ENCODE measurements around the gene THADA.

Gene THADA

GRCh38 chr2:43228321-43228751 is 367.5 kb downstream of the THADA start:
- peak overlapping the region; percentile 97 for H3K27ac ChIP-seq (ENCODE audit: poor library complexity, severe bottlenecking)
- H3K36me3 ChIP-seq (ENCODE audit: low read depth) = peaks cover 26% of the 10 kb centered on the region
- H3K27me3 ChIP-seq (ENCODE audit: insufficient read depth, poor library complexity, severe bottlenecking) = no peaks in the 10 kb centered on the region
- no peak for TF ChIP-seq CTCF (IDR thresholded peaks at IDR 0.05; ENCODE audit: poor library complexity, severe bottlenecking)
- DNase-seq (ENCODE audit: low spot score) (no peak), ATAC-seq (ENCODE audit: low read depth) (no peak)
- no peak overlapping the region for H3K4me3 ChIP-seq (ENCODE audit: severe bottlenecking)
- no peaks in the 10 kb centered on the region for H3K9me3 ChIP-seq (ENCODE audit: severe bottlenecking)
- H3K4me1 ChIP-seq (ENCODE audit: insufficient read depth, poor library complexity, severe bottlenecking) = peaks cover 17% of the 10 kb centered on the region

GRCh38 chr2:43227830-43228281 is 368.0 kb downstream of the THADA start:
- H3K4me1 ChIP-seq (ENCODE audit: insufficient read depth, poor library complexity, severe bottlenecking) = peaks cover 17% of the 10 kb centered on the region

GRCh38 chr2:43226955-43227829 is 368.6 kb downstream of the THADA start:
- TF ChIP-seq CTCF (IDR thresholded peaks at IDR 0.05; ENCODE audit: poor library complexity, severe bottlenecking) = no peak
- ATAC-seq (ENCODE audit: low read depth) (peak; percentile 47), DNase-seq (ENCODE audit: low spot score) (peak; percentile 77)
- Histone ChIP-seq H3K9me3 (ENCODE audit: severe bottlenecking) (no peaks in the 10 kb centered on the region), H3K27ac (ENCODE audit: poor library complexity, severe bottlenecking) (peak overlapping the region; percentile 97), H3K27me3 (ENCODE audit: insufficient read depth, poor library complexity, severe bottlenecking) (no peaks in the 10 kb centered on the region), H3K36me3 (ENCODE audit: low read depth) (peaks cover 37% of the 10 kb centered on the region), H3K4me1 (ENCODE audit: insufficient read depth, poor library complexity, severe bottlenecking) (peaks cover 20% of the 10 kb centered on the region), H3K4me3 (ENCODE audit: severe bottlenecking) (peak overlapping the region; percentile 85)

More at GRCh38 chr2:43227830-43228281, 368.0 kb downstream of the THADA start:
- peak overlapping the region; percentile 85 for H3K4me3 ChIP-seq (ENCODE audit: severe bottlenecking)
- TF ChIP-seq CTCF (IDR thresholded peaks at IDR 0.05; ENCODE audit: poor library complexity, severe bottlenecking) = peak; percentile 46
- no peaks in the 10 kb centered on the region for H3K9me3 ChIP-seq (ENCODE audit: severe bottlenecking)
- DNase-seq (ENCODE audit: low spot score) (no peak), ATAC-seq (ENCODE audit: low read depth) (no peak; the same call in 2 of the 3 replicates)
- peaks cover 30% of the 10 kb centered on the region for H3K36me3 ChIP-seq (ENCODE audit: low read depth)
- H3K27me3 ChIP-seq (ENCODE audit: insufficient read depth, poor library complexity, severe bottlenecking) = no peaks in the 10 kb centered on the region
- H3K27ac ChIP-seq (ENCODE audit: poor library complexity, severe bottlenecking) = peak overlapping the region; percentile 97

DNA sequence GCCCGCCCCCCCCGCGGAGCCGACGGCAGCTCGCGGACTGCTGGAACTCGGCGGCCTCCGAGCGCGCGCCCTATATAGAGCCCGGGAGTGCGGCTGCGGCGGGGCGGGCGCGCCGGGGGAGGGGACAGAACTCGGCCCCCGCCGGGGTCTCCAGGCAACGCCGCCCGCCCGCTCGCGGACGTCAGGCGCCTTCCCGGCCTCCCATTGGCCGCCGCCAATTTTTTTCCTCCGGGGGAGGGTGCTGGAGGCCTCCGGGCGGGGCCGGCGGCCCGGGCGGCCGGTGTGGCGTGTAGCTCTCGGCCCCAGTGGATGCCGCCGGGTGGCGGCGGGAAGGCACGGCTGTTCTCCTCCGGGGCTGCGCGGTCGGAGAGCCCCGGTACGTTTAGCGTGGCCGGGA is 369.3 kb downstream of the THADA start, which contains the start of gene ZFP36L2:
Gene ZFP36L2 (minus strand): TSS at position 49 of the 397 bp plus-strand sequence. CDS start 291 bp downstream, outside the sequence.
- Histone ChIP-seq H3K27me3 (ENCODE audit: insufficient read depth, poor library complexity, severe bottlenecking) (no peaks in the 10 kb centered on the region), H3K4me3 (ENCODE audit: severe bottlenecking) (peak within 1 kb of the TSS; percentile 85), H3K9me3 (ENCODE audit: severe bottlenecking) (no peaks in the 10 kb centered on the region), H3K36me3 (ENCODE audit: low read depth) (peaks cover 42% of the 10 kb centered on the region), H3K4me1 (ENCODE audit: insufficient read depth, poor library complexity, severe bottlenecking) (peaks cover 22% of the 10 kb centered on the region), H3K27ac (ENCODE audit: poor library complexity, severe bottlenecking) (peak within 1 kb of the TSS; percentile 97)
- DNase-seq (ENCODE audit: low spot score) (peak; percentile 94), ATAC-seq (ENCODE audit: low read depth) (peak; percentile 64)
- no peak for TF ChIP-seq CTCF (IDR thresholded peaks at IDR 0.05; ENCODE audit: poor library complexity, severe bottlenecking)

Measured in RWPE2 (cell line).